GM13976 (cell line): ENCODE results near the gene ADAM12.

Experiments
- DNase-seq: peaks from one replicate; pipeline ENCODE4 v3.0.0; 2012; ENCODE audit warnings: low spot score
- CTCF ChIP-seq: IDR thresholded peaks from 2 replicates; pipeline ENCODE4 v1.5.1; 2012; ENCODE audit warnings: borderline replicate concordance, mild to moderate bottlenecking; ENCODE audit not compliant: insufficient read depth; ENCODE audit errors: extremely low read depth, missing control alignments, control extremely low read depth
- in situ Hi-C: fragments of 300-500 bp; cut with MboI; formaldehyde crosslinking; loops from one replicate; pipeline ENCODE4 v1.12.0; 2022; ENCODE audit warnings: low sequenced_read_pairs, mixed read lengths, inconsistent platforms; ENCODE audit not compliant: unreplicated experiment

ADAM12 gene

GRCh38 chr10:126087153-126087680 is 301.1 kb downstream of the ADAM12 start:
- no peak for TF ChIP-seq CTCF
- in situ Hi-C loops, result no loop called here
- DNase-seq, result no peak

GRCh38 chr10:126085806-126086205 is 302.5 kb downstream of the ADAM12 start:
- in situ Hi-C loops, result no loop called here
- DNase-seq, result no peak
- TF ChIP-seq CTCF, result no peak

- no peak for DNase-seq
- no peak for TF ChIP-seq CTCF
- in situ Hi-C loops, result no loop called here
Observed at GRCh38 chr10:126084369-126084768, 303.9 kb downstream of the ADAM12 start.

- in situ Hi-C loops, result no loop called here
- no peak for TF ChIP-seq CTCF
- DNase-seq, result no peak
Observed at GRCh38 chr10:126083009-126083408, 305.3 kb downstream of the ADAM12 start.

- DNase-seq, result no peak
- no peak for TF ChIP-seq CTCF
- in situ Hi-C loops, result no loop called here
Observed at GRCh38 chr10:126081841-126082466, 306.3 kb downstream of the ADAM12 start.

- in situ Hi-C loops, result no loop called here
- DNase-seq, result no peak
- no peak for TF ChIP-seq CTCF
Observed at GRCh38 chr10:126080879-126081411, 307.3 kb downstream of the ADAM12 start.
